ENCODE results near the gene TBL1XR1.
"Not testable (repeated sequence)": the region's sequence is repeated elsewhere in the genome, so short reads cannot be mapped to it uniquely, and the experiment has no call there.

Gene TBL1XR1

GRCh38 chr3:177206936-177207335 lies 9.7 kb upstream of the TBL1XR1 start:
- no peak for DNase-seq

GRCh38 chr3:177203689-177204395 lies 6.6 kb upstream of the TBL1XR1 start:
- no peak for DNase-seq

GRCh38 chr3:177203016-177203415 lies 5.7 kb upstream of the TBL1XR1 start:
- DNase-seq, result not testable (repeated sequence)

GRCh38 chr3:177201700-177202397 lies 4.6 kb upstream of the TBL1XR1 start:
- DNase-seq, result no peak

GRCh38 chr3:177199206-177199760 lies 2.0 kb upstream of the TBL1XR1 start:
- DNase-seq, result no peak

- DNase-seq, result no peak
These were observed 612 bp upstream of the TBL1XR1 start for GRCh38 chr3:177197727-177198460.

GRCh38 chr3:177196456-177197040 lies 734 bp downstream of the TBL1XR1 start:
- DNase-seq, result peak; percentile 38

GRCh38 chr3:177196008-177196455 lies 1.2 kb downstream of the TBL1XR1 start:
- no peak for DNase-seq

- DNase-seq, result no peak
These were observed 1.9 kb downstream of the TBL1XR1 start for GRCh38 chr3:177195242-177195991.

GRCh38 chr3:177194299-177194698 lies 3.0 kb downstream of the TBL1XR1 start:
- DNase-seq, result no peak

GRCh38 chr3:177193688-177194268 lies 3.5 kb downstream of the TBL1XR1 start:
- no peak for DNase-seq

GRCh38 chr3:177193275-177193674 lies 4.0 kb downstream of the TBL1XR1 start:
- not testable (repeated sequence) for DNase-seq

GRCh38 chr3:177190756-177191681 lies 6.3 kb downstream of the TBL1XR1 start:
- no peak for DNase-seq

- not testable (repeated sequence) for DNase-seq
These were observed 7.1 kb downstream of the TBL1XR1 start for GRCh38 chr3:177190184-177190583.

- not testable (repeated sequence) for DNase-seq
These were observed 9.0 kb downstream of the TBL1XR1 start for GRCh38 chr3:177188325-177188724.

- no peak for DNase-seq
These were observed 11.0 kb downstream of the TBL1XR1 start for GRCh38 chr3:177186306-177186705.

- no peak for DNase-seq
These were observed 12.2 kb downstream of the TBL1XR1 start for GRCh38 chr3:177185035-177185574.

- not testable (repeated sequence) for DNase-seq
These were observed 12.7 kb downstream of the TBL1XR1 start for GRCh38 chr3:177184602-177185001.

- DNase-seq, result no peak
These were observed 14.9 kb downstream of the TBL1XR1 start for GRCh38 chr3:177182352-177182751.

GRCh38 chr3:177181418-177181817 lies 15.9 kb downstream of the TBL1XR1 start:
- no peak for DNase-seq

Data from NCI-H774 (cell line).